Astrocyte (in vitro differentiated cells and primary cell): ENCODE measurements around the gene ATF3. TPM values are rescaled to one million over a fixed set of nuclear protein-coding genes. Genes with fewer than 3 reads are reported as not detected.
A peak's percentile ranks its signal among the peaks of the same experiment; 100 is the strongest.

Source experiments
- DNase-seq: peaks from one replicate; pipeline ENCODE4 v3.0.0-alpha.2; 2010; ENCODE audit warnings: low read depth
- FAIRE-seq: peaks from 2 replicates; lab custom pipeline; 2011; peaks lifted over from hg19 to GRCh38; lab: Jason Lieb, UNC
- H2AFZ ChIP-seq: 2 replicates; pipeline ENCODE4 v1.6.0; 2012; ENCODE audit warnings: low read depth, low read length, inconsistent platforms
- H3K27ac ChIP-seq: 2 replicates; pipeline ENCODE4 v1.5.1; 2011; ENCODE audit warnings: low read depth, low read length, inconsistent platforms
- H3K27me3 ChIP-seq: 2 replicates; pipeline ENCODE4 v1.6.0; 2011; ENCODE audit warnings: low read length, inconsistent platforms; ENCODE audit not compliant: insufficient read depth
- H3K36me3 ChIP-seq: 2 replicates; pipeline ENCODE4 v1.5.1; 2011; ENCODE audit warnings: low read length, inconsistent platforms; ENCODE audit not compliant: insufficient read depth
- H3K4me1 ChIP-seq: 2 replicates; pipeline ENCODE4 v1.5.1; 2011; ENCODE audit warnings: low read length, inconsistent platforms; ENCODE audit not compliant: insufficient read depth
- H3K4me2 ChIP-seq: 2 replicates; pipeline ENCODE4 v1.6.0; 2012; ENCODE audit warnings: low read length, inconsistent platforms
- H3K4me3 ChIP-seq: 2 replicates; pipeline ENCODE4 v1.5.1; 2011; ENCODE audit warnings: low read depth, mild to moderate bottlenecking, low read length, inconsistent platforms; ENCODE audit not compliant: insufficient read depth
- H3K79me2 ChIP-seq: 2 replicates; pipeline ENCODE4 v1.6.0; 2012; ENCODE audit warnings: mild to moderate bottlenecking, low read length, inconsistent platforms; ENCODE audit not compliant: insufficient read depth
- H3K9ac ChIP-seq: 2 replicates; pipeline ENCODE4 v1.6.0; 2012; ENCODE audit warnings: mild to moderate bottlenecking, low read length, inconsistent platforms
- H3K9me3 ChIP-seq: 2 replicates; pipeline ENCODE4 v1.5.1; 2012; ENCODE audit warnings: low read depth, mild to moderate bottlenecking, low read length, inconsistent platforms; ENCODE audit not compliant: insufficient read depth
- H4K20me1 ChIP-seq: 2 replicates; pipeline ENCODE4 v1.6.0; 2012; ENCODE audit warnings: low read length, inconsistent platforms; ENCODE audit not compliant: insufficient read depth
- H3K27ac Mint-ChIP-seq: one replicate; pipeline ENCODE4 v1.8.0; 2021; ENCODE audit warnings: mild to moderate bottlenecking, mixed read lengths; ENCODE audit not compliant: unreplicated experiment
- H3K27me3 Mint-ChIP-seq: one replicate; pipeline ENCODE4 v1.8.0; 2021; ENCODE audit warnings: low read depth, mixed read lengths; ENCODE audit not compliant: unreplicated experiment
- H3K36me3 Mint-ChIP-seq: one replicate; pipeline ENCODE4 v1.8.0; 2021; ENCODE audit warnings: low read depth, mixed read lengths; ENCODE audit not compliant: unreplicated experiment
- H3K4me1 Mint-ChIP-seq: one replicate; pipeline ENCODE4 v1.8.0; 2021; ENCODE audit warnings: low read depth, mixed read lengths; ENCODE audit not compliant: unreplicated experiment
- H3K4me3 Mint-ChIP-seq: one replicate; pipeline ENCODE4 v1.8.0; 2021; ENCODE audit warnings: mild to moderate bottlenecking, moderate library complexity, mixed read lengths; ENCODE audit not compliant: unreplicated experiment
- H3K9me3 Mint-ChIP-seq: one replicate; pipeline ENCODE4 v1.8.0; 2021; ENCODE audit warnings: mild to moderate bottlenecking, mixed read lengths; ENCODE audit not compliant: unreplicated experiment
- EZH2 ChIP-seq: IDR thresholded peaks from 2 replicates; pipeline ENCODE4 v1.6.1; 2012; ENCODE audit warnings: mild to moderate bottlenecking, low read length, inconsistent platforms; ENCODE audit not compliant: insufficient read depth
- total RNA-seq: library from RNA; stranded (reverse); gene quantifications from 2 replicates; pipeline ENCODE4 v1.2.1, GENCODE V29; 2021
- TF ChIP-seq, protein P1 (sequence below): IDR thresholded peaks from 2 replicates; pipeline ENCODE4 v1.5.1; 2011; ENCODE audit warnings: low read depth, mild to moderate bottlenecking, inconsistent platforms, low read length, moderate library complexity; ENCODE audit not compliant: insufficient read depth

The ATF3 gene
- total RNA-seq, 1 donor from 2014 or later, result 87.6 TPM

GRCh38 chr1:212595787-212596714 lies 12.5 kb upstream of the ATF3 start:
- peaks cover 3% of the 10 kb centered on the region for H3K27me3 ChIP-seq
- FAIRE-seq, result peak; percentile 54
- no peaks in the 10 kb centered on the region for H3K79me2 ChIP-seq
- H3K27ac Mint-ChIP-seq, result peak overlapping the region; percentile 99
- H3K4me3 Mint-ChIP-seq, result peak overlapping the region; percentile 64
- H3K4me2 ChIP-seq, result peak overlapping the region; percentile 81
- peak overlapping the region; percentile 98 for H3K27ac ChIP-seq
- TF ChIP-seq, protein P1, sequence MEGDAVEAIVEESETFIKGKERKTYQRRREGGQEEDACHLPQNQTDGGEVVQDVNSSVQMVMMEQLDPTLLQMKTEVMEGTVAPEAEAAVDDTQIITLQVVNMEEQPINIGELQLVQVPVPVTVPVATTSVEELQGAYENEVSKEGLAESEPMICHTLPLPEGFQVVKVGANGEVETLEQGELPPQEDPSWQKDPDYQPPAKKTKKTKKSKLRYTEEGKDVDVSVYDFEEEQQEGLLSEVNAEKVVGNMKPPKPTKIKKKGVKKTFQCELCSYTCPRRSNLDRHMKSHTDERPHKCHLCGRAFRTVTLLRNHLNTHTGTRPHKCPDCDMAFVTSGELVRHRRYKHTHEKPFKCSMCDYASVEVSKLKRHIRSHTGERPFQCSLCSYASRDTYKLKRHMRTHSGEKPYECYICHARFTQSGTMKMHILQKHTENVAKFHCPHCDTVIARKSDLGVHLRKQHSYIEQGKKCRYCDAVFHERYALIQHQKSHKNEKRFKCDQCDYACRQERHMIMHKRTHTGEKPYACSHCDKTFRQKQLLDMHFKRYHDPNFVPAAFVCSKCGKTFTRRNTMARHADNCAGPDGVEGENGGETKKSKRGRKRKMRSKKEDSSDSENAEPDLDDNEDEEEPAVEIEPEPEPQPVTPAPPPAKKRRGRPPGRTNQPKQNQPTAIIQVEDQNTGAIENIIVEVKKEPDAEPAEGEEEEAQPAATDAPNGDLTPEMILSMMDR, result peak; percentile 84
- no peak for TF ChIP-seq EZH2
- no peaks in the 10 kb centered on the region for H4K20me1 ChIP-seq
- no peaks in the 10 kb centered on the region for H3K9me3 ChIP-seq
- H3K36me3 Mint-ChIP-seq, result no peaks in the 10 kb centered on the region
- no peaks in the 10 kb centered on the region for H3K27me3 Mint-ChIP-seq
- no peaks in the 10 kb centered on the region for H3K36me3 ChIP-seq
- peaks cover 16% of the 10 kb centered on the region for H3K4me1 ChIP-seq
- H3K4me3 ChIP-seq, result peak overlapping the region; percentile 27
- H2AFZ ChIP-seq, result no peak overlapping the region
- DNase-seq, result peak; percentile 97
- H3K9ac ChIP-seq, result peak overlapping the region; percentile 84
- H3K4me1 Mint-ChIP-seq, result peaks cover 31% of the 10 kb centered on the region
- no peaks in the 10 kb centered on the region for H3K9me3 Mint-ChIP-seq

DNA sequence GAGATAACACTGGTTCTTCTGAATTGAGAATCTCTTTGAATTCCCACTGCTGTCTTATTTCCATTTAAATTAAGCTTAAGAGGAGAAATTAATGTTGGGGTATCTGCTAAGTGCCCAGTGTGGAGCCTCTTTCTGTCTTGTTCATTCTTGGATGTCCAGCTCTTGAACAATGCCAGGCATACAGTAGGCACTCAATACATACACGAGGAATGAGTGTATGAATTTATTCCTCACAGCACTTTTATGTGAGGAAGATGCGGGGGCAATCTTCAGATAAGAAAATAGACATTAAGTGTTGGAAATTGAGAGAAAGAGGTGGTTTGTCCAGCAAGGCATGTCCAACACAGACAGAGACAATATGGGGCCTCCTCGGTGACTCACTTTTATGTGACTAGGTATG lies 11.8 kb upstream of the ATF3 start:
- Mint-ChIP-seq H3K4me1 (peaks cover 31% of the 10 kb centered on the region), H3K27ac (peak overlapping the region; percentile 99), H3K4me3 (peak overlapping the region; percentile 64)

More for the DNA sequence above, 11.8 kb upstream of the ATF3 start:
- Histone ChIP-seq H2AFZ (no peak overlapping the region), H3K27me3 (peaks cover 8% of the 10 kb centered on the region), H3K79me2 (no peaks in the 10 kb centered on the region), H3K36me3 (no peaks in the 10 kb centered on the region), H3K9ac (peak overlapping the region; percentile 84), H3K4me3 (peak overlapping the region; percentile 27), H4K20me1 (no peaks in the 10 kb centered on the region), H3K9me3 (no peaks in the 10 kb centered on the region), H3K27ac (peak overlapping the region; percentile 98), H3K4me2 (peak overlapping the region; percentile 81), H3K4me1 (peaks cover 16% of the 10 kb centered on the region)
- FAIRE-seq (no peak), DNase-seq (no peak)
- Mint-ChIP-seq H3K36me3 (no peaks in the 10 kb centered on the region), H3K27me3 (no peaks in the 10 kb centered on the region), H3K9me3 (no peaks in the 10 kb centered on the region)
- TF ChIP-seq, protein P1, result no peak
- no peak for TF ChIP-seq EZH2
